Measurements from ENCODE around the gene LTBP4.
"Not testable (repeated sequence)": the region's sequence is repeated elsewhere in the genome, so short reads cannot be mapped to it uniquely, and the experiment has no call there.

Gene LTBP4

GRCh38 chr19:40646743-40647254, 45.6 kb downstream of the LTBP4 start:
- TF ChIP-seq CTCF (IDR thresholded peaks at IDR 0.05; ENCODE audit: control extremely low read depth, extremely low read depth, low read depth, missing control alignments) = no peak
- ChIA-PET POLR2A (interaction anchor here (0.7 kb wide), 1 partner anchor 195 kb away, joined by 3 read pairs; no protein-coding TSS in a partner anchor), CTCF (interaction anchor here (1.2 to 5.7 kb wide), 2 partner anchors 12 to 16 kb away, joined by 5 to 74 read pairs; no protein-coding TSS in a partner anchor)
- DNase-seq (ENCODE audit: extremely low spot score) = no peak

GRCh38 chr19:40649903-40650675, 48.9 kb downstream of the LTBP4 start:
- POLR2A ChIA-PET; DNase-seq (ENCODE audit: extremely low spot score): not testable (repeated sequence)
- CTCF ChIA-PET = interaction anchor here (2.1 to 4.7 kb wide), 2 partner anchors 15 to 169 kb away, joined by 5 to 23 read pairs; no protein-coding TSS in a partner anchor

- ChIA-PET POLR2A (no interaction called here), CTCF (interaction anchor here (1.5 to 4.7 kb wide), 3 partner anchors 15 to 169 kb away, joined by 5 to 23 read pairs (median 5); no protein-coding TSS in a partner anchor)
- no peak for DNase-seq (ENCODE audit: extremely low spot score)
- no peak for TF ChIP-seq CTCF (IDR thresholded peaks at IDR 0.05; ENCODE audit: control extremely low read depth, extremely low read depth, low read depth, missing control alignments)
These were observed 49.7 kb downstream of the LTBP4 start for GRCh38 chr19:40650749-40651305.

GRCh38 chr19:40652303-40652702, 51.1 kb downstream of the LTBP4 start:
- POLR2A ChIA-PET; DNase-seq (ENCODE audit: extremely low spot score): not testable (repeated sequence)
- CTCF ChIA-PET = interaction anchor here (1.2 to 4.7 kb wide), 4 partner anchors 10 to 167 kb away, joined by 3 to 23 read pairs (median 5); no protein-coding TSS in a partner anchor

DNA sequence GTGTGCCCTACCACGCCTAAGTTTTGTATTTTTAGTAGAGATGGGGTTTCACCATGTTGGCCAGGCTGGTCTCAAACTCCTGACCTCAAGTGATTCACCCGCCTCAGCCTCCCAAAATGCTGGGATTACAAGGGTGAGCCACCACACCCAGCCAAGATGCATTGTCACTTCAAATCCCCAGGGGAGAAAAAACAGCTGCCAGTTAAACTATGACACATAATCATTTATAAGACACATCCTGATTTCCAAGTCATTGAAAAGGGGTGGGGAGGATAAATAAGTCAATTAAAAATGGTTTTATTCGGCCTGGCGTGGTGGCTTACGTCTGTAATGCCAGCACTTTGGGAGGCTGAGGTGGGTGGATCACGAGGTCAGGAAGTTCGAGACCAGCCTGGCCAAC, 54.5 kb downstream of the LTBP4 start:
- POLR2A ChIA-PET; DNase-seq (ENCODE audit: extremely low spot score): not testable (repeated sequence)
- CTCF ChIA-PET = interaction anchor here (3.1 kb wide), 1 partner anchor 21 kb away, joined by 24 read pairs; no protein-coding TSS in a partner anchor

- DNase-seq (ENCODE audit: extremely low spot score) = no peak
- ChIA-PET CTCF (interaction anchor here (1.2 to 3.1 kb wide), 2 partner anchors 23 to 162 kb away, joined by 4 to 24 read pairs; no protein-coding TSS in a partner anchor), POLR2A (no interaction called here)
- no peak for TF ChIP-seq CTCF (IDR thresholded peaks at IDR 0.05; ENCODE audit: control extremely low read depth, extremely low read depth, low read depth, missing control alignments)
These were observed 56.9 kb downstream of the LTBP4 start for GRCh38 chr19:40658031-40658430.

DNA sequence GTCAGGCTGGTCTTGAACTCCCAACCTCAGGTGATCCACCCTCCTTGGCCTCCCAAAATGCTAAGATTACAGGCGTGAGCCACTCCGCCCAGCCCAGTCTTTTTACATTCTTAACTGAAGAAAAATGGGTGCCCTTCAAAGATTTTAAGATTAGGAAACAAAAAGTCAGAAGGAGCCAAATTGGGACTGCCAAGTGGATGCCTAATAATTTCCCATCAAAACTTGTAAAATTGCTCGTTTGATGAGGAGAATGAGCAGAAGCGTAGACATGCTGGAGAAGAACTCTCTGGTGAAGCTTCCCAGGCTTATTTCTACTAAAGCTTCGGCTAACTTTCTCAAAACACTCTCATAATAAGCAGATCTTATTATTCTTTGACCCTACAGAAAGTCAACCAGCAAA, 57.9 kb downstream of the LTBP4 start:
- TF ChIP-seq CTCF (IDR thresholded peaks at IDR 0.05; ENCODE audit: control extremely low read depth, extremely low read depth, low read depth, missing control alignments) = no peak
- POLR2A ChIA-PET = no interaction called here
- no peak for DNase-seq (ENCODE audit: extremely low spot score)
- CTCF ChIA-PET = no interaction called here

- ChIA-PET CTCF (interaction anchor here (0.9 to 5.5 kb wide), 2 partner anchors 16 to 160 kb away, joined by 3 to 60 read pairs; no protein-coding TSS in a partner anchor), POLR2A (no interaction called here)
- no peak for DNase-seq (ENCODE audit: extremely low spot score)
- no peak for TF ChIP-seq CTCF (IDR thresholded peaks at IDR 0.05; ENCODE audit: control extremely low read depth, extremely low read depth, low read depth, missing control alignments)
These were observed 58.4 kb downstream of the LTBP4 start for GRCh38 chr19:40659566-40659965.
